GM18909 (cell line): ENCODE data around the gene CATSPERZ.

Experiments
- ATAC-seq: cut with Tn5 transposase; IDR thresholded peaks from one replicate; pipeline ENCODE4 v1.9.1; 2021; ENCODE audit warnings: mild to moderate bottlenecking; ENCODE audit not compliant: unreplicated experiment, poor library complexity

Gene CATSPERZ

DNA sequence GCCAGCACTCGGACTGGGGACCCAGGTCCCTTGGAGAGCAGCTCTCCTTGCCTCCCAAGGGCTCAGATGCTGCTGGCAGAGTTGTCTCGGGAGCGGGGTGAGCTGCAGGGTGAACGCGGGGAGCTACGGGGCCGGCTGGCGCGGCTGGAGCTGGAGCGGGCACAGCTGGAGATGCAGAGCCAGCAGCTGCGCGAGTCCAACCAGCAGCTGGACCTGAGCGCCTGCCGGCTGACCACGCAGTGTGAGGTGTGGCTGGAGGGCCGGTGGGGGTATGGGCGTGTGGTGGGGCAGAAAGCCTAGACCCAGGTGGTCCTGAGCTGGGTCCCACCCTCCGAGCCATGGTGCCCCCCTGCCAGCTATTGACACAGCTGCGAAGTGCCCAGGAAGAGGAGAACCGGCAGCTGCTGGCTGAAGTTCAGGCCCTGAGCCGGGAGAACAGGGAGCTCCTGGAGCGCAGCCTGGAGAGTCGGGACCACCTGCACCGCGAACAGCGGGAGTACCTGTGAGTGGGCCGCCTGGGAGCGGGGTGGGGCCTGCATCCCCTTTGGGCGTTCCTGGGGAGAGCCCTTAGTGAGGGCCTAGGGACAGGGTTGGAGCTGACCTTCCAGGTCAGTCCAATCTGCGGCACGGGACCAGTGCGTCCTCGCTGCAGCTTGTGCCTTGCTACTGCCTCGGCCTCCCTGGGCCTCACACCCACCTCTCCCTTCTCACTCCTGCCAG, 53.0 kb downstream of the CATSPERZ start:
- ATAC-seq: no peak

DNA sequence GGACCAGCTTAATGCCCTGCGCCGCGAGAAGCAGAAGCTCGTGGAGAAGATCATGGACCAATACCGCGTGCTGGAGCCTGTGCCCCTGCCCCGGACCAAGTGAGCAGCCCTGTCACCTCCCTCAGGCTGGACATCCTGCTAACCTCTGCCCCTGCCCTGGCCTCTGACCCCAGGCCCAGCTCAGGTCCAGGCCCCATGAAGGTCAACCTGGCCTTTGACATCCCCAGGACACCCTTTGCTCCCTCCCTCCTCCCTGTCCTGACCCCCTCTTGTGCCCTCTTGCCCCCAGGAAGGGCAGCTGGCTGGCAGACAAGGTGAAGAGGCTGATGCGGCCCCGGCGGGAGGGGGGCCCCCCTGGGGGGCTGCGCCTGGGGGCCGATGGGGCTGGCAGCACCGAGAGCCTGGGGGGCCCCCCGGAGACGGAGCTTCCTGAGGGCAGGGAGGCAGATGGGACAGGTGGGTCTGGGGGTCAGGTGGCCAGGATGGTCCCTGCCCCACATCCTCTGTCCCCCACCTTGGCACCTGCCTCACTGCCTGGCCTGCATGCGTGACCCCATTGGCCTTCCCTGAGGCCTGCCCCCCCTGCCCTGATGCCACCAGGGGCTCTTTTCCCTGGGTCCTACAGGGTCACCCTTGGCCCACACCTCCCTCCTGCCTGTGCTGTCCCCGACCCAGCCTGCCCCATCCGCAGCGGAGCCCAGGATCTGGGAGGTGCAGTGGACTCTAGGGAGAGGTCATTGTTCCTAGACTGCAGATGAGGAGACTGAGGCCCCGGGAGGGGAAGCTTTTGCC, 53.8 kb downstream of the CATSPERZ start:
- ATAC-seq: no peak
